PC-3 (cell line): Measurements from ENCODE around the gene SLC12A1.

Source experiments
- CTCF ChIP-seq: fragments of 300-600 bp; sonication (generic); conservative IDR thresholded peaks from 2 replicates; pipeline ENCODE4 v1.5.1; 2017; ENCODE audit warnings: antibody characterized with exemption, low read depth, mild to moderate bottlenecking, low read length
- EZH2 ChIP-seq: fragments of 300-600 bp; sonication (generic); IDR thresholded peaks from one replicate; pipeline ENCODE4 v1.6.1; 2017; ENCODE audit warnings: antibody characterized with exemption, mild to moderate bottlenecking, low read length; ENCODE audit not compliant: unreplicated experiment

- TF ChIP-seq CTCF (no peak), EZH2 (no peak)
Measured at GRCh38 chr15:48242535-48242934, 36.4 kb downstream of the SLC12A1 start.
